Activated CD8-positive, alpha-beta memory T cell treated with anti-CD3 and anti-CD28 coated beads for 48 hours (primary cell): ENCODE data around the gene CASTOR1.

ENCODE experiments used
- DNase-seq, 3 experiments: peaks; one replicate each; pipeline ENCODE4 v3.0.0-alpha.2; 2020; ENCODE audit warnings: low read depth in 2 of 3, low spot score in 2 of 3

CASTOR1 gene

DNA sequence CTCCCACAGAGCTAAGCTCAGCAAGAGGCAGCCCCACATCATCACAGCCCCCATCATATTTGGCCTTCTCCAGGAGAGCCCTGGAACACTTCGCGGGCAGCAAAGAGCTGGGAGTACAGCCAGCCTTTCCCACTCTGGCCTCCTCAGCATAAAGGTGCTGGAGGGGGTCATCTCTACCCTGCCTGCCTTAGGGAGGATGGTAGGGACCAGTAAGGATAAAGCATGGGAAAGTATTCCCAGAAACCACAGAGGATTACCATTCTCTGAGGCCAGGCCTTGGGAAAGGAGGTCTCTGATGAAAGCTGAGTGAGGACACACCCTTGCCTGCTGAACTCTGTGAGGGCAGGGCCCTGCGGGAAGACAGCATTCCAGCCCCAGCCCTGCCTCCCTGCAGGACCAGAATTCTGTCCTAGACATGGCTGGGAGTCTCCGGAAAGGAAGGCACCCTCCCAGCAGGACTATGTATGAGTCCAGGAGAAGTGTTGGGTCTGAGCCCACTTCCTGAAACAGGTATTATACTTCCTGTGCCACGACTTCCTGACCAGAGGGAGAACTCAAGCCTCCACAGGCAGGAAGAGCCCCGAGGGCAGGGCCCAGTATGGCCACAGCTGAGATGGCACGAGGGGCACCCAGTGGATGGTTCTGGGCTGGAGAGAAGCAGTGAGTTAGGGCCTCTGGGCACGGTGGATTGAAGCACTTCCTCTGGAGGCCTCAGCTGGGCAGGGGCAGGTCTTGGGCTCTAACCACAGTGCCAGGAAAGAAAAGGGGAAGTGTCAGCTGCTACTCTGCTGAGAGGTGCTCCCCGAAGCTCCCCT lies 12.9 kb upstream of the CASTOR1 start:
- no peak for DNase-seq

DNA sequence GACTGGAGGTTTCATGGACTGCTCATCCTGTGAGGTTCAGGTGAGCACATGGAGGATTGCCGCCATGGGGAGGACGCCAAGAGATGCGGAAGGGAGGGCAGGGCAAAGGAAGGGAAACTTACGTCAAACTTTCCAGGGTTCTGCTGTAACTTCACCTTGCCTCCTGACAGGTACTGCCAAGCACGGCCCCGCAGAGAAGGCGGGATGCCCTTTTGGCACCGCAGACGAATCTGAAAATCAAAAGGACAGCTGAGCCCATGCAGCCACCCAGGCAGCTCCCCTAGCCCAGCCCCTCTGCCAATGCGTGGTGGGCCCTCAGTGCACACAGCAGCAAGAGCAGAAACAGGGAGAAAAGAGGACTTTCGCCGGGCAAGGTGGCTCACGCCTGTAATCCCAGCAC lies 10.0 kb upstream of the CASTOR1 start:
- no peak for DNase-seq

DNA sequence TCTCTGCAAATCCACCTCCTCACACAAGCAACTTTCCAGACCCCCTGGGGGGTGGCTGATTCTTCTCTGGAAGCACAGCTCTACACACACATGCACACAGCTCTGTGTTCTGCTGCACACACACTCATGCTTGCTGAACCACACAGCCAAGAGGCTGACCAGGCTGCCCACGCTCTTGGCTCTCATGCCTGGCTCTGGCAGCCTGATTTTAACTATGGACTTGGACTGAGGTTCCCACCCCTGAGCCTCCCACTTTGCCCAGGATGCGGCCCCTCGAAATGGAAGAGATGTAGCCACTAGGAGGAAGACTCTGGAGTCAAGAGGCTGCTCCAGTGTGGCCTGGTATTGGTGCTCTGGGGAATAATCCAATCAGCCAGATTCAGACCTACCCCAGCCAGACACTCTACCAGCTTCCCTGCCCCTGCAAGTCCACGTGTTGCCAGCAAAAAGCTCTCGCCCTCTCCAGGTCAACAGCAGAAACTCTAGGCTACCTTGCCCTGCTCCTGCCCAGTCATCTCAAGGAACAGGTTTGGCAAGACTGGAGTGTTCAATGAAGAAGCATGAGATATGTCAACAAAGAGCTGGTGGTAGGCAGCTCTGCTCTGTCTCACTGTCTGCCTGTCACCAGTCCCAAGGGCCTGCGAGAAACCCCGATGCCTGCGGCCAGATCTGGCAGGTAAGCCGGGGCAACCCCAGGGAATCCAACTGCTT lies 8.8 kb upstream of the CASTOR1 start:
- DNase-seq, result no peak

DNA sequence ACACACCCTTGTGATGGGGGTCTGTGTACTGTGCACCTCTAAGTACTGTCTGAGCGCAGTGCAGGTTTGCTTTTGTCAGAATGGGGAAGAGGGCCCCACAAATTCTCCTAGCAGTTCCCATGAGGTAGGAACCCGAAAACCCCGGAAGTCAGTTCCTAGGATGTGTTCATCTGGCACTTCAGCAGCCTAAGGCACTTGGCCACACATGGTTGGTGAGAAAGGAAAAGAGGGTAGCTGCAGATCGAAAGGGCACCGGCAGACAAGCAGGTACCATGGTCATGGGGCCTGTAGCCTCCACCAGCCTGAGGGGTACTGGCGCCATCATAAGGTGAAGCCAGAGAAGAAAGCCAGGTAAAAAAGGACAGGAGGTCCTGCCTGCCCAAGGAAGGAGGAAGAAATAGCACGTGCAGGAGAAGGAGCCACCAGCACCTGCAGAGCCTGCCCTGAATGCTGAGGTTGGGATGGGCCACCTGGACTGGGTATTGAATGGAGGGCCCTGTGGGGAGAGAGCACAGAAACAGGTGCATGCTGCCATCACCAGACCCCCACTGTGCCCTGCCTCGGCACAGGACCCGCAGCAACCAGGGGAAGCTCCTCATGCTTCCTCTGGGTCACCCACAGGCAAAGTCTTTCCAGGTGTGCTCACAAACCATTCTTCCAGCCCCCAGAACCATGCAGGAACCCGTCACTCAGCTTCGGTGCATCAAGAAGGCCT lies 8.1 kb upstream of the CASTOR1 start:
- DNase-seq, result no peak

DNA sequence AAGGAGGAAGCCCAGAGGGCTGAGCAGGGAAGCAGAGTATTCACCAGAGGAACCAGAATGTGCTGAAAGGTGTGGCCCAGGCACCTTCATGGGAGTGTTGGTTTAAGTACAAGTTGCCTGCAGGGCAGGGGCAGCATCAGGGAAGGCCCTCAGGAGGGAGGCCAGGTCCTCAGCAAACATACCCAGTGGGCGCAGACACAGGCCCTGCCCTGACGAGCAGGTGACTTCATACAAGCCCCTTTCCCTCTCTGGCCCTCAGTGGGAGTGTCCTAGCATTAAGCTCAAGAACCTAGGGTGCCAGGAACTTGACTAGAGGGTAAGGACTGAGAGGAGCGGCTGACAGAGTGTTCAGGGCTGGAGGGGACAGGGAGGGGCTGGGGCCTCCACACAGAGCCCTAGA lies 7.5 kb upstream of the CASTOR1 start:
- no peak for DNase-seq

DNA sequence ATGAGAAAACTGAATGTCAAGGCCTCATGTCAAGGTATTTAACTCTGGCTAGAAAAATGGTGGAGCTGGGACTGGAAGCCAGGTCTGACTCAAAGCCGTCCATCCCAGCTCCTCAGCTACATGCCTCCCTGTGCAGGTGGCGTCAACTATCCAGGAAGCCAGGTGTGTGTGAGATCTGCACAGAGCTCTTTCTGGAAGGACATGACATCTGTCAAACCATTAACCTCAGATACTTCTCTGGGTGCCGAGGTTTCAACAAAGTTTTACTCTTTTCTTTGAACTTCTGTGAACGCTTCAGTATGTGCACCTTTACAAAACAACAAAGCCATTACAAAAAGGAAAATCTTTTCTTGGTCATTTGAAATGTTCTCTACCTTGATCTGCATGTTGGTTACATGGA lies 7.0 kb upstream of the CASTOR1 start:
- DNase-seq, result no peak

DNA sequence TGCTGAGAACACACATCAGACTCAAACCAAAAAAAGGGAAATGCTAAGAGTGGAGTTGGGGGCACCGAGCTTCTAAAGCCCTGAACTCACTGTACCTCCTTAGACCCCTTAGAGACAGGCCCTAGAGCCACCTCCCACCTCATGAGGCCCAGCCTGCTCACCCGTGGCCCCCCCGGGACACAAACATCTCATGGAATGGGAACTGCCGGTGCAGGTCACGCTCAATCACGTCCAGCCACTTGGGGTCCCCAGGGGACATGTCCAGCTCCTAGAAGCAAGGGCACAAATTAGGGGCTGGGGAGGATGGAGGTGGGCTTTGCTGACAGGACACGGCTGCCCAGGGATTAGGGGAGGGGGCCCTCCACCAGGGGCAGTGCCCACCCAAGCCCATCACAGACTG lies 6.3 kb upstream of the CASTOR1 start:
- no peak for DNase-seq

DNA sequence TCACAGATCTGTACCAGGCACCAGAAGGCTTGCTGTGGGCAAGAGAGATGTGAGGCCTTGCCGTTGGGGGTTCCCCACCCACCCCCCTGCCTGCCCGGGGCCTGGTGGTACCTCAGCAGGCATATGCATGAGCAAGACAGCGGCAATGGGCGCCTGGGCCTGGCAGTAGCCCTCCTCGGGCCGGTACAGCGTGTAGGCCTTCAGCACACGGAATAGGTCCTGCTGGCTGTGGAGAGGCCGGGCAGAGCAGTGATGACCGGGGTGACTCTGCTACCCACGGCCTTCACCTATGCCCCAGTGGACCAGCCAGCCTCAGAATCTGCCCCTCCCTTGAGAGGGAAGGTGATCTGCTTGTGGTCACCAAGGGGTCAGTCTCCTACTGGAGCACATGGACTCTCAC lies 5.5 kb upstream of the CASTOR1 start:
- DNase-seq, result no peak

DNA sequence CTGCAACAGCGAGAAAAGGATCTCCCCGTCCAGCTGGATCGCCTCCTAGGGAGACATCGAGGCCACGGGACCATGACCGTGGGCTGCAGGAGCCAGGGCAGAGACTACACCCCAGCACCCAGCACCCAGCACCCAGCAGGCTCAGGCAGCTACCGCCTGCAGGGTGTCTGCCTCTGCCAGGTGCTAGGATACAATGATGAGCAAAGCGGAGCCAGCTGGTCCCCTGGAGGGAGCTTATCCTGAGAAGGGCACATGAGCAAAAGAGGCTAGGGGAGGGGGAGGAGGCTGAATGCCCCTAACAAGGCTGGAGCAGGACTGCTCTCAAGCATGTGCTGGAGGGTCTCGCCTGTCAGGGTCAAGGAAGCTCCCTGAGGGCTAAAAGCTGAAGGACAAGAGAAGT lies 4.8 kb upstream of the CASTOR1 start:
- no peak for DNase-seq

DNA sequence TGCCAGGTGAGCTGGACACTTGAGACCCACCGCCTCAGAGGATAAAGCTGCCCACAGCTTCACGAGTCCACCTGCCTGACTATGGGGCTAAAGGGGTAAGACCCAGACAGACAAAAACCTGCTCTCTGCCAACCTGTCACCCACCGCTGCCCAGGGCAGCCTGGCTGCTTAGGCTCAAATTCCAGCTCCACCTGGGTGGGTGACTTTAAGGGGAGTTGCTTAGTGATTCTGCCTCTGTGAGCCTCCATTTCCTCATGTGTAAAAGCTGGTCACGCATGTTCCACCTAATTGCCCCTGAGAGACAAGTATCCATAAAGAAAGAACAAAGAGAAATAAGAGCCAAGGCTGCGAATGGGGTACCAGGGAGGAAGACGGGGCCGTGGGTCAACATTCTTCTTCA lies 3.7 kb upstream of the CASTOR1 start:
- no peak for DNase-seq

DNA sequence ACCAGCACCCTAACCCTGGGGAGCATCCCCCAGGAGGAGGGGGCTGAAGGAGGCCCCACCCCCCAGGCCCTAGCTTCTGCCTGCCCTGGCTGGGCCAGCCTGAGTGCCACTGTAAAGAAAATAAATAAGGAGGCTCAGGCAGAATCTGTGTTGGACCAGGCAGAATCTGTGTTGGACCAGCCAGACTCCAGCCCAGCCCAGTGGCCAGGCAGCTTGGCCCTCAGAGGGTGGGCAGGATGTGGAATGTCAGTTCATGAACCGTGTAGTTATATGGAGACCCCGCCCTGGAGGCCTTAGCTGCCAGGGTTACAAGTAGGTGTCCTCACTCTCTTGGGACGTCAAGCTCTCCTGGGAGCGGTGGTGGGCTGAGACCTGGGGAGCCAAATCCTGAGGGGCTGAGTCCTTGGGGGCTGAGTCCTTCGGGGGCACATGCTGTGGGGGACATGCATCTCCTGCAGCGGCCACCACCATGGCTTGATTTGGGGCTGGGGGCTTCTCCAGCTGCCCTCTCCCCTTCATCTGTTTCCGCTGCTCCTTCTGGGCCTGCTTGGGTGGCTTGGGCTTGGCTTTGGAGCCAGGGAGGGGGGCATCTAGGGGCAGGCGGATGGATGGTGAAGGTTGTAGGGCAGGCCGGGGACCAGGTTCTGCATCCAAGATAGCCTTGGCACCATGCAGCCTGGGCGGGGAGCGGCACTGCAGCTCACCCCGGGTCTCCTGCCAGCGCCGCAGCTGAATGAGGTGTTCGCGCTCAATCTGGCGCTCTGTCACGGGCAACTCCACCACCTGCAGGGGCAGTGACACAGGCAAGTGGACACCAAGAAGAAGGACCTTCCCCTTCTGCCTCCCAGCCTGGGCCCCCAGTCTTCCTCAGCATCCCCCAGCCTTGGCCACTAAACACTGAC lies 3.0 kb upstream of the CASTOR1 start:
- no peak for DNase-seq

DNA sequence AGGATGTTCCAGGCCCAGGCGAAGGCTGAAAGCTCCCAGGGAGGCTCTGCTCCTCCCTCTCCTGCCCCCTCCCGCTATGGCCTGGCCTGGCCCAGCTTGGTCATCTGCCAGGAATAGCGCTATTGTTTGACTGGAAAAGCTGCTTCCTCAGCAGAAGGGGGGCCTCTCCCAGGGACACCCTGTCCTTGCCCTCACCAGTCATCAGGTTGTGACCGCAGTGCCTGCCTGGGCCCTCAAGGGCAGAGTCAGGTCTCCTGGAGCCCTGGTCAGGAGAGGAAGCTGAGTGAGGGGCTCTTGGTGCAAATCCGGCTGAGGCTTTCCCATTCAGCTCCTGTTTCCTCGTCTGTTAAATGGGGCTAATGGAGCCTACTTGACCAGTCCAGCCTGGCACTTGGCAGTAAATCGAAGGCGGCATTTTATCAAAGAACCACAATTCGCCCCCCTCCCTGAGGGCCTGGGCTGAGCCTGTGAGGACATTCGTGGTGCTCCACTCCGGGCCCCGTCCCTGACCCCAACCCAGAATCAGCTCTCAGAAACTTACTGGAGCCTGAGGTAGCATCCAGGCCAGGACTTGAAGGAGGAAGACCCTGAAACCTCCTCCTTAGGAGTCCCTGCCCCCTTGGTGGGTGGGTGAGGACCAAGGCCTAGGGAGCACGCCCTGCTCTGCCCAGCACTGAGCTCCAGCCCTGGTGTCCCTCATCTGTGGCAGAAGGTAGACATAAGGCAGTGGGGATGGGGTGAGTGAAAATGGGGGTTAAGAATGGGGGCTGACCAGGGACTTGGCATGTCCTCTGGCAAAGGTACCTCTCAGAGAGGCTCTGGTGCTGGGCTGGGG lies 2.0 kb upstream of the CASTOR1 start:
- no peak for DNase-seq

DNA sequence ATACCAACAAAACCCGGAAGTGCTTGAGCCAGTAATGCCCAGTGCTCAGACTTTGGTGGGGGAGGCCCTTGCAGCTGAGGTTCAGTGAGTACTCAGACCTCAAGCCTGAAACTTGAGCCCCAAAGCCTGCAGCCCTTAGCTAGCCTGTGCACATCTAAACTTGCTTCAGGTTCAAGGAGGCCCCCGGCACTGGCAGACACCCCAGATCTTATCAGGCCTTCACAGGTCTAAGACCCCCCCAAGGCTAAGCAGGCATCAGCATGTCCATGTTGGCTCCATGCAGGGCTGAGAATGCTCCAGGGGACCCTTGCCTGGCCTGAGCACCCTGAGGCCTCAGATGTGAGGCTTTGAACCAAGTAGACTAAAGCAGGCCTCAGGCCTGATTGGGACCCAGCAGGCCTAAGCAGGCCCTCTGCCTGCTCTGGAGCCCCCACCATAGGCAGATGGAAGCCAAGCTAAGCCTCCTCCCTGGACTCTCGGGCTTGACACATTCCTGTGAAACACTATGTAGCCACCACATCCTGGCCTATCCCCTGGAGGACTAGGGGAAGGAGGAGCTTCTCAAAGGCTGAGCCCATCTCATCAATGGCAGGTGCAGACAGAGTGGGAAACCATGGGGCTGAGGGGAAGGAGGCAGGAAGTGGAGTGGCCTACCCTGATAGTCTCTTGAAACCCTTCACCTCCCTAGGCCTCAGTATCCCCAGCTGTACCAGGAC lies 1.2 kb upstream of the CASTOR1 start:
- DNase-seq, result no peak

DNA sequence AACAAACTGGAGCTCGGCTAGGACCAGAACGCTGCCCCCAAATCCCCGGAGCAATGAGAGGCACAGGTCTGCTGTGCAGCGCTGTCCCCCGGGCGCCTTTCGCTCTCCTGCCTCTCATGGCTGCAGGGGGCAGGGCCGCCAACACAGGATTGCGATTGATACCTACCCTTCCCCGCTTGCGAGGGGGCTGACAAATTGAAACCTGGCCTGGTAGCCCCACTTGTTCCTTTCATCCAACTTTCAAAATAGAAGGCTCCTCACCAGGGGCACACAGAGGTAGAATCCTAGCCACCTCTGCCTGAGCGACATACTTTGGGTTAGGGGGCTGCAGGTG lies 642 bp upstream of the CASTOR1 start:
- DNase-seq, result no peak

DNA sequence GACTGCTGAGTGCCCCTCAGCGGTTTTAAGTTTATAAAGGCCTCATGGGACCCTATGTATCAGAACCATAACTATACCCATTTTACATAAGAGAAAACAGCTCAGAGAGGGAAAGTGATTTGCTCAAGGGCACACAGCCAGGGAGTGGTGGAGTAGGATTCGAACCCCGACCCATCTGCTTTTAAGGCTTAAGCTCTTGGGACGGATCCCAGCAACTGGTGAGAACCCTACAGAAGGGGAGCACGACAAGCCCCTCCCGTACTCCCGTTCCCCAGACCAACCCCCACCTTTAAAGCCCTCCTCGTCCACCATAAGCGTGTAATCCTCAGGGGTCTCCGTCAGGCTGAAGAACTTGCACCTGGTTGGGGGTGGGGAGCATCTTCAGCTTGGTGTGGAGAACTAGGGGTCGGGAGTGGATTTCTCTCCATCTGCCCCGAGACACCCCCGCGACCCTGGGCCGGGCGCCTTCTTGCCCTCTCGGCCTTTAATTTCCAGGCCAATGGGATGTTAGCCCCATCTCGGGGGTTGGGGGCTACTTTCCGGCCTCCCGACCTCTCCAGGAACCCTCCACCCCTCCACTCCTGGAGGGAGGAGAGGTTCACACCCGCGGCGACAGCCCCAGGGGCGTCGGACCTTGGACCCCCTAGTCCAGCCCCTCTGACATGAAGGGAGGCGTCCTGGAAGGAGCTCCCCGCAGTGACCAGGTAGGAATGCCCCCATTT lies 725 bp downstream of the CASTOR1 start:
- no peak for DNase-seq

DNA sequence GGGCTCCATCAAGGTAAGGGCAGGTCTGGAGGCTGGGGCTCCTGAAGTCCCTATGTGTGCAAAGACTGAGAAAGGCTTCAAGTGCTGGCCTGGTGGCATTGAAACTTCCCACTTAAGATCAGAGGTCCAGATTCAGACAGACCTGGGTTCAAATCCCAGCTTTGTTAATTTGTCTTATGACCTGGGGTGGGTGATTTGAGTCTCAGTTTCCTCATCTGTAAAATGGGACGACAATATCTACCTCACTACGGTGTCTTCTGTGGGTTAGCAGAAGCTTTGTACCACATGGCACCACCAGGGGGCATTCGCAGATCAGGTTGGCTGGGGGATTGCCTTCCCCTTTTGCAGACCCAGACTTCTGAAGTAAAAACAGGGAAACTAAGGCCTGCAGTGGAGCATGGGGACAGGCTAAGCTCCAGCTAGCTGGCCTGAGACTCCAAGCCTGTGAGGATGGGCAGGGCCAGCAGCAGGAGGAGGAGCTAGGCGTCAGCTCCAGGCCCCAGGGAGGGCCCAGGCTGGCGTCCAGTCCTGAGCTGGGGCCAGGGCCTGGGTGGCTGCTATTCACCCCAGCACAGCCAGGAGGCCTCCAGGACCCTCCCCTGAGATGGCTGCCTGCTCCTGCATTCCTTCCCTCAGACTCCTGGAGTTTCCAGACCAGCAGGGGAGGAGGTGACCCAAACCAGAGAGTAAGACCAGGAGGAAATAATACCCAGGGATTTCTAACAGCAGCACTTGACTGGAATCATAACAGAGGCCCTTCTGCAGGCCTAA lies 1.5 kb downstream of the CASTOR1 start:
- peak in 2 of 3 experiments; percentile 62 to 77 for DNase-seq

DNA sequence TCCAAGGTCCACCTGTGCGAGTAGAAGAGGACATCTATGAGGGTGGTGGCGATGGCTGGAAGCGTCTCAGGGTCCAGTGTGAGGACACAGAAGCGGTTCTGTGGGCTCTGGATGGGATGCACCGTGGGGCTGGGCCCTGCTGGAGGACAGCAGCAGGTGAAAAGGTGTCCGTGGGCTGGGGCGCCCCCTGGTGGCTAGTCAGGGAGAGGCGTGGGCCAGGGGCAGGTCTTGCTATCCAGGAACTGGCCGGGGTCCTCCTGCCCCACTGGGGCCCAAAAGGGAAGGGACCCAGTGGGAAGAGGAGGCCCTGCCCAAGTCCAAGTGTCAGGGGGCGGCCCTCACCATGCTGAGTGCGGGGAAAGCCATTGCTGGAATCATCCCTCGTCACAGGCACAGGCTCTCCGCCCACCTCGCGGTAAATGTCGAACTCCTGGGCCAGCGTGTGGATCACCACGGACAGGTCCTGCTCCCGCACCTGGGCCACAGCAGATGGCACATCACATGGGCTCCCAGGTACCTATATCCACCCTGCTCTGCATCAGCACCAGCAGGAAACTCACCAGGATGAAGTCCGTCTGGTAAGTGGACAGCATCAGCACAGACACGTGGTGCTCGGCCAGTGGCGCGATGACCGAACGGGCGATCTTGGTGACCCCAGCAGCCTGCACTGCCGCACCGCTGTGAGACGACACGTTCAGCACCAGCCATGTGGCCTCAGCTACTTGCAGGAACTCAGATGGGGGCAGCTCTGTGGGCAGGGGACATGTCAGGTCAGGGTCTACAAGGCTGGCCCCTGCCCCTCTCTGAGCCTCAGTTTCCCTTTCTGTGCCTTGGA lies 2.3 kb downstream of the CASTOR1 start:
- DNase-seq, result peak; percentile 69 to 96 (median 95)
